Esophagus squamous epithelium (tissue), 4 donors: ENCODE data around the gene VAV2.

ENCODE experiments used
- CTCF ChIP-seq, 6 experiments: fragments of 450-650 bp in 4 of 6; fragments of 200-600 bp in 2 of 6; sonication (generic) in 2 of 6; IDR thresholded peaks; one replicate each; pipeline ENCODE4 v1.5.1; 2016 to 2019; ENCODE audit warnings: antibody characterized with exemption in 6 of 6, mild to moderate bottlenecking in 4 of 6, moderate library complexity in 4 of 6
- POLR2A ChIP-seq, 4 donors: fragments of 450-650 bp; IDR thresholded peaks; one replicate each; pipeline ENCODE4 v1.6.1; 2017; ENCODE audit warnings: antibody characterized with exemption in 4 of 4, mild to moderate bottlenecking in 4 of 4, moderate library complexity in 3 of 4

- TF ChIP-seq CTCF (IDR thresholded peaks at IDR 0.05) (no peak), POLR2A (IDR thresholded peaks at IDR 0.05) (no peak)
These were observed 45.2 kb downstream of the VAV2 start for GRCh38 chr9:133946840-133947486.
